Mucosa of gallbladder (tissue), 1 donor: ENCODE data around the gene OSBPL3. TPM values are rescaled to one million over a fixed set of nuclear protein-coding genes. Genes with fewer than 3 reads are reported as not detected.

Source experiments
- DNase-seq: peaks from one replicate; pipeline ENCODE4 v3.0.0-alpha.2; 2020; ENCODE audit warnings: low spot score
- total RNA-seq: library from RNA; stranded (reverse); gene quantifications from one replicate; pipeline ENCODE4 v1.2.1, GENCODE V29; 2021
- donor health status: DM: no; HTN: no; CAD: no.

The OSBPL3 gene
- total RNA-seq, 1 donor from 2014 or later, result 20.5 TPM

DNA sequence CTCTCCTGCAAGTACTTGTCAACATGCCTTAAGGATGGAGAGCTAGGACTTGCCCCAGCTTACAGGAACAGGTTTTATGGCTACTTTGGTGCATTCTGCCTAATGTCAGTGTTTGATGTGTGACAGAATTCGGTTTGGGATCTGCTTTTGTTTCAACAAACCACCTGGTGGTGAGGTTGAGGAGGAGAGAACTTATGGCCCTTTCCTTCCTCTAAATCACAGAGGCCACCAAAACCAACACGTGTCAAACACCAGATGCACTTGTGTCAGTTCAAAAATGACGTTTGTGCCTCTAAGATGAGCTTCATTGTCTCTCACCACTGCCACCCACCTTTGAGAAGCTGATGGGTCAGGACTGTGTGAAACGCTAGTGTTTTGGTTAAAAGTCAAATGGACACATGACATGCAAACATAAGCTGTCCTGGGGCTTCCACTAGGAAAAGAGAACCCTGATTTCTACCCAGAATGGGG, 83.9 kb downstream of the OSBPL3 start:
- DNase-seq, result no peak

DNA sequence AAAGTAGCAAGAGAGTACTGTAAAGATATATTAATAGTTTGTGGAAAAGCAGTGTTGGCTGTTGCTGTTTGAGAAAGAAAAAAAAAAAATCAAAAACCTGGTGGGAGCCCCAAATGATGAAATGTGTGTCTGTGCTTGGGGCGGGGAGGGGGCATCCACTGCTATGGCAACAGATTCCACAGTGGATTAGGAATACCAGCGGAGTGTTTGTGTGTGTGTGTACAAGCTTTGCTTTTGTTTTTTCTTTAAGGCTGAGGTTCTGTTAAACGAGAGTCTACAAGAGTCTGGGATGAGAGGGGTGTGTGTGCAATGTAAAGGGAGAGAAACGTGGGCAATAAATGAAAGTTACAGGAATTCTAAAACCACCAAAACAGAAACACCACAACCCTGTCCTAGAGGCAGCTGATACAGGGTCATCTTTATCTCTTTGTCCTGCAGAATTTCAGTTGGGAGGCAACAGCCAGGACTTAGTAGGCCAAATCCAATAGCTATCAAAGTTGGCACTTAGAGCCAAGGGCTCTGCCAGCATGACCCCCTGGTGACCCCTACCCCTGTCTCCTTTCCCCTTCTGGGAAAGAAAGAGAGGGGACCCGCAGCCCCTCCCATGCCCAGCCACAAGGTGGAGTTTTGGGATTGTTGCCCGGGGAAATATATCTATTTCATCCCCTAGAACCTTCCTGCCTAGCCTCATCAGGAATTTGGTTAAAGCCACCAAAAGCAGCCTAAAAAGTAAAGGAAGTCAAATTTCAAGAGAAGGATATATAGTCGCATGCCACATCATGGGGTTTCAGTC, 85.4 kb downstream of the OSBPL3 start:
- no peak for DNase-seq

DNA sequence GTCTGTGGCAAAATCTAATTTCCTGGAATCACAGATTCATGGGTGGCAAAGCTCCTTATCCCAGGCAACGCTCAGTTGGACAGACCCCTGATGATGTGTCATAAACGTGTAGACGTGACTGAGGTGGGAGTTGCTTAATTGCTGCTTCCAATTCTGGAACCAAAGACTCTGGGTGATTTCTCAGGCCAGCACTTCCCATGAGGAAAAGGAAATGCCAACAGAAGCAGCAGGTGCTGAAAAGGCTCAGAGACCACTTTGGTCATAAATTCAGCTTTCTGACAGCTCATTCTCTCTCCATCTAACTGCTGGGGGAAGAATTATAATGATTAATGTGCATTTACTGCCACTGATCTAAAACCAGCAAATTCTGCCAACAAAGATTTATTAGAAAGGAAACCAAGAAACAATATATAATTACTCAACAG, 88.7 kb downstream of the OSBPL3 start:
- DNase-seq, result no peak

DNA sequence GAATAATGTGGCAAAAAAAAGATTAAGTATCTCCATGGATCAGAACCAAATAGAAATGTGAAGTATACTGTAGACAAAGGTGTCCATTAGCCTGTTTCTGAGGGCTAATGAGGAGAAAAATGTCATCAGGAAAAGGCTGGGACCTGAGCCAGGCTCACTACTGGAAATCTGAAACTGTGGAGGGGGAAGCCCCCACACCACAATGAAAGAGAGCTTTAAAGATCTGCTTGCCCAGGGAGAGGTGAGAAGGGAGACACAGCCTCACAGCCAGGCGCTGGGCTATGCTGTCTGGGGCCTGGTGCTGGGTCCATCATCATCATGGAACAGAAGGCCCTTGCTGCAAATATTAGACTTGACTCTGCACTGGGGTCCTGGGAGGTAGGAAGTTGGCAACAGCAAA, 90.4 kb downstream of the OSBPL3 start:
- no peak for DNase-seq

DNA sequence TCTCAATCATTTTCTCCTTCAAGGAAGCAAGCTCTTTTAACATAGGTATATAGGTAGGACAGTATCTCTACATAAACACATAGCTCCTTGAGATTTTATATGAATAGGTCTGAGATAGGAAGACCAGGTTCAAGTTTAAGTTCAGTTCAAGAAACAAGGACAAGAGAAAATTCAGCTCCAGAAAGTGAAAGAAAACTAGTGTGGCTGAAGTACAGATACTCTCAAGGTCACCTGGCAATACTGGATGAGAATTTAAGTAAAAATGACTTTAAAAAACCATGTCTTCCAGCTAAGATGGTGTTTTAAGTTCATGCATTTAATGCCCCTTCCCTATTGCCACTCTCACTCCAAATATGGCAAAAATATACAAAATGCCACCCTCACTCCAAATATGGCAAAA, 91.3 kb downstream of the OSBPL3 start:
- DNase-seq, result no peak

DNA sequence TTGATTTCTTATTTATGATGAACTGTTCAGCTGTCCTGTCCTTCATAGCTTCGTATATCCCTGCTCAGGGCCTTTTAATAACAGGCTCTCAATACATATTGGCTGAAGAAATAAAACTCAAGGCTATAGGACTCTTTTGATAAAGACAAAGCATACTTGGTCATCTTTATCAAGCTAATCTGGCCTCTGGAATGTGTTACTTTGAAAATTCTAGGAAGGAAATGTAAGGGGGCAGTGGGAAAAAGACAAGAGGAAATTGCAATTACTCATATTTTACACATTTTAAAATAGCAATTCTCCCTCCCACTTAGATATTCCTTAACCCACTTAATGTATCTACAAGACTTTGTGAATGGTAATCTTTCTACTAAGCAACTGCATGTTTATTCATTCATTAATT, 94.3 kb downstream of the OSBPL3 start:
- no peak for DNase-seq

DNA sequence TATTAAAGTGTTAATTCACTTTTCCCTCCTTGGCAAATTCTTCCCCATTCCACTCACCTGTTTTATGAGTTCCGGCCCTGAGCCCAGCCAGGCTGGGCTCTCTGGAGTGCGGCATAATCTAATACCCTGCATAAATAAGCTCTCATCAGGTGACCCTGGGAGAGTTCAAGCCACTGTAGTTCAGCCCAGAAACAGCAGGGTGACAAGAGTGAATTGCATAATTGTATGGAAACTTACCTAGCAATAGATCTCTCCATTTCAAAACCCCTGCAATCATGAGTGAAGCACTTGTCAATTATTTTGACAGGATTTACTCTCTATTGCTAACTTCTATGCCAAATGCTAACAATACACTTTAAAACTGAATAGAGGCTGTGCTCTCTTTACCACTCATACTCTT, 94.7 kb downstream of the OSBPL3 start:
- no peak for DNase-seq

DNA sequence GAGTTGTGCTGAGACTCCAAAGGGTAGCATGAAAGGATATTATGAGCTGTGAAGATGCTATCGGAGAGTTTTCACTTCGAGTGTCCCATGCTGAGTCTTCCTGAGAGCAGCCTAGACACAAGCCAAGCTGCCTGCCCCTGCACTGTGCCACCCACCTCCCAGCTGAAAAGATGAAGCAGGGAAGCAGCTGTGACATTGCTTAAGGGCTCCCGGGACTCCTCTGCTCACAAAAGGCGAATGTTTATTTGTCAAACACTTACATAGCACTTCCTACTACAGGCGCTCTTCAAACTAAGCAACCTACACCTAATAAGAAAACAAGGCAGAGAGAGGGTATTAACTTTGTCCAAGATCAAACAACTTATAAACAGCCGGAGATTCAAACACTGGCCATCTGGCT, 95.6 kb downstream of the OSBPL3 start:
- DNase-seq, result no peak

DNA sequence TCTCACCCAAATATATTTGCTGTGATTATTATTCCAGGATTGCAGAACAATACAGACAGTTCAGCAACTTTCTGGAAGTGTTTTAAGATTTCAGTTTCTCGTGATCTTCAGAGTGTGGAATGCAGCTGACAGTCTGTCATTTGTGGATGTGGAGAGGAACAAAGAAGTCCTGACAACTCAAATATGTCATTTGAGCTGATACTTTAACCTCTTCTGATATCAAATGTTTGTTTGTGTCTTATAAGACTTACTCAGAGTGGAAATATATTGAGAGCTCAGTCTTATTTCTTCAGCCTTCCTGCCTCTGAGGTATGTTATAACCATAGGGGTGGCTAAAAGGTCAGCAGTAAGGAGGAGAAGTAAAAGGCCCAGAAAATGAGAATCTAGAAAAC, 96.4 kb downstream of the OSBPL3 start:
- DNase-seq, result no peak

DNA sequence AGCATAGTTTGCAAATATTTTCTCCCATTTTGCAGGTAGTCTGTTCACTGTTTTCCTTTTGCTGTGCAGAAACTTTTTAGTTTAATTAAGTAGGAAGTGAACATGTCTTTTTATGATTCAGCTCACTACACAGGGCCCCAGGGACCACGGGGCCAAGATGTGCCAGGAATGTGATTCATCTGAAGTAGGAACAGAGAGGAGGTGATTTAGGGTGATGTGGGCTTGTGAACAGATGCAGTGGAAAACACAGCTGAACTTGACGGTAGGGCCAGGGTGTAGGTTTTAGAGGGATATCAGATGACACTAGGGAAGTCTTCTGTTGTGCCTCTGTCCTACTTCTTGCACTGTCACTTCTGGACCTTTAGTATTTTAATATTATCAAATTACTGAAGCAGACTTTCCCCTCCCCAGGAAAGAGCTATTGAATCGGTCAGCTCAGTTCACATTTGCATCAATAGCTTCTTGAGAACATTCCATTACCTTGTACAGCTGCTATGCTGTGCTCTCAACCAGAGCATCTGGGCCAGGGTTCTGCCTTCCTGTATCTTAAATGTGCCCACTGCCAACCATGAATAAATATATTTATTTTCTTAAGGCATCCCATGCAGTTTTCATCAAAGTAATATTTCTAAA, 96.9 kb downstream of the OSBPL3 start:
- no peak for DNase-seq

DNA sequence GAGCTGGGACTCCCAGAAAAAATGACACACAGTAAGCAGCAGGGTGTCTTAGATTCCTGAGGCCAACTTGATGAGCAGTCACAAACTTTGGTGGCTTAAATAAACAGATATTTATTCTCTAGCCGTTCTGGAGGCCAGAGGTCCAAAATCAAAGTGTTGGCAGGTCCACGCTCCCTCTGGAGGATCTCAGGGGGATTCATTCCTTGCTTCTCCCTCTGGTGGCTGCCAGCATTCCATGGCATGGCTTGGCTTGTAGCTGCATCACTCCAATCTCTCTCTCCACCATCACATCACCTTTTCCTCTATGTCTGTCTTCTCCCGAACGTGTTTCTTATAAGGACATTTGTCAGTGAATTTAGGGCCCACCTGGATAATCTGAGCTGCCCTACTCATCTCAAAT, 98.4 kb downstream of the OSBPL3 start:
- no peak for DNase-seq

DNA sequence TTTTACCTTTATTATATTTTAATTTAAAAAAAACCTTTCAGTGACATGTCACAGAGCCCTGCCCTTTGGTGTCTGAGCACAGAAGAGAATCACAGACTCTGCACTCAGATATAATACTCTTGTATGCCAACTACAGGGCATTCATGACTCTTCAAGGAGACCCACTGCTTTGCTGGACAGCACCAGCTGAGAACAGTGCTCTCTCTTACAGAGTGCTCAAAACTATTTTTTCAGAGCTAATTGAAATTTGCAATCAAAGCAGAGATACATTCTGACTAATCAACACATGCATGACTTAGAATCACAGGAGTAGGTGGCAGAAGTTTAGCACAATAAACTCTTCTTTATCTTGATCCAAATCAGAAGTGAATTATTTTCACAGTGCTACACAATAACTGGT, 99.1 kb downstream of the OSBPL3 start:
- DNase-seq, result no peak

DNA sequence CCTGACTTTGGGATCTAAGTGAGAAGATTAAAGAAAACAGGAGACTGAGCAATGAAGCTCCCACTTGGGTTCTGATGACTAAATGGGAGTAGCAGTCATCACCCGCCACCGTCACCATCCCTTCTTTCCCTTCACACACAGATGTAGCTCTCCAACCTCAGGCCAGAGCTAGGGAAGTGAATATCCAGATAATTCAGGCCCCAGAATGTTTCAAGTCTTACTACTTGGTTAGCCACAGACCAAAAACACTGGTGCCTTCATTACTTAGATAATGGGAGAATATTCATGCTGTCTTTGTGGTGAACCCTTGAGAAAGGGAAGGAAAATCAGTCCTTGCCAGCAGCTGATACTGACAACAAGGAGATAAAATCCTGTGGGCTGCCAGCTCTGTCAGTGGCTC, 100.7 kb downstream of the OSBPL3 start:
- no peak for DNase-seq

DNA sequence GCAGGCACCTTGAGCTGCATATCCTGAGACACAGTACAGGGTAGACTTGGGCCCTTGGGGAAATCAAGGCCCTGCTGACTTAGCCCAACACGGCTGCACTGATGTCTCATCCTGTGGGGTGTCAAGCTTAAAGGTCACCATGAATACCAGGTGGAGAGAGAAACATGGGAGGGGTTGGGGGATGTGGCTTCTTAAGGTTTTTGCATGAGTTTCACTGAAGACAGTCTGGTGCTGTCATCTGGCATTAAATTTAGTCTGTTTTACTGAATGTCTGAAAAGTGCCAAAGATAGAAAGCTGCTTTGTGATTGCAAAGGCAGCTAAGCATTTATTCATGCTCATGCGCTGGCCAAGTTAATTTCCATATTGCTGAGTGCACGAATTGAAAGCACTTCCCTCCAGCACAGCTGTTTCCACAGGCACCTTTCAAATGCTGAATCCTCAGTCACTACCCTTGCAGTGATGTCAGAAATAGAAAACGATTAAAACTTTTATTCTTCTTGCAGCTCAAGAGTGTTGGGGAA, 102.1 kb downstream of the OSBPL3 start:
- peak; percentile 13 for DNase-seq

DNA sequence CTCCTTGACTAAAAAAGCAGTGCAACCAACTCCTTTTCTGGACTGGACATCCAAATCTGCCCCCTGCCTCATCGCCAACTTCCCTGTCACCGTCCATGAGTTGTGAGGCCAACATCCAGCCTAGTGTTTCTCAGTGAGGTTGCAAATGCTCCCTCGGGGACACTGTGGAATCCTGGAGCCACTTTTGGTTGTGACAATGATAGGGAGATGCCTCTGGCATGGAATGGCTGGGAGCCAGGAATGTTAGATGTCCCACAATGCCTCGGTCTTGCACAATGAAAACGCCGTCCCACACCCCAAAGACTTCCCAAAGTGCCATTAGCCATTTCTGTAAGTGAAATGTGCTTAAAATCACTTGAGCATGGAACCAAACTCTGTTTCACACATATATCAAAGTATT, 105.2 kb downstream of the OSBPL3 start:
- no peak for DNase-seq

DNA sequence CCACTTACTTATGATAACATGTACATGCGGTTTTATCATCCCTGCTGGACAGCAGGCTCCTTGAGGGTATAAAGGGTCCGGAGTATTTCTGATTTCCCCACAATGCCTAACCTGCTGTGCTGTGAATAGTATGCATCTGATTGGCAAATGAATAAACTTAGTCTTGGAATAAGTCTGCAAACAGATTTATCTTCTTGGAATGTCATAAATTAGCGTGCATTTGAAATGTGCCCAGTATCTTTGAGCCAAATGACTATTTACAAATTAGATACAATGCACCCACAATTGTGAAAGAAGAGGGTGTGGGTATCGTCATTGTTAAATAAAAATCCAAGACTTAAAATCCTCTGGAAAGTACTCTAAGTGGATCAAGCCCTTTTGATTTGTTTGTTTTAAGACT, 106.0 kb downstream of the OSBPL3 start:
- DNase-seq, result no peak

DNA sequence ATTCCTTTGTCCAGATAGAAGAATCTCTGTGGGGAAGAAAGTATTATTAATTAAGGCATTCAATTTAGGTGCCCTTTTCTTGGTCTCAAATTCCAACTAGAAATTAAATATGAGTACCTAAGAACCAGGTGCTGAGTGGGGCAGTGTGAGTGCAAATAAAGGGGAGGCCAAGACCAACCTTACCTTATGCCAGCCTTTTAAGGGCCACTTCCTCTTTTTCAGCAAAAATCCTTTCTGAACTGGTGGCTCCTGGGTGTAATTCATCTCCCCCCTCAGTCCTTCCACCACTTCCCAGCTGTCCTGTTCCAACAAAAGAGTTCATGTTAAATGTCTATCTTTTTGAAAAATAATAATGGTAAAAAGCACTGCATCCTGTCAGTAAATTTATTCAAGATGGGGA, 108.2 kb downstream of the OSBPL3 start:
- no peak for DNase-seq

DNA sequence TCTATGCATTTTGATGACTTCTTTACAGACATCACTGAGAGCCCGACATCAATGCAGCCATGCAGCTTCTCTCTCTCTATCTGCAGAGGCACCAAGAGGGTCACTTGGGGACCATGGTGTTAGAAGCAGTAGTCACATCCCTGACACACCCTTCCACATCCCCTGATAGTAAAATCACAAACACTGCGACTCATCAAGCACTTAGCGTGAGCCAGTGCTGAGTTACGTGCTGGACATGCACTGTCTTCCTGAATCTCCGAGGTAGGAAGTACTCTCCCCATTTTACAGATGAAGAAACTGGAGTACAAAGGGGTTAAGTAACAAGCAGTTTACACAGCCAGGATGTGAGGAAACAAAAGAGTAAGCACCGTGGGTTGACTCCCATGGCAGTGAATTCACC, 109.2 kb downstream of the OSBPL3 start:
- DNase-seq, result no peak

DNA sequence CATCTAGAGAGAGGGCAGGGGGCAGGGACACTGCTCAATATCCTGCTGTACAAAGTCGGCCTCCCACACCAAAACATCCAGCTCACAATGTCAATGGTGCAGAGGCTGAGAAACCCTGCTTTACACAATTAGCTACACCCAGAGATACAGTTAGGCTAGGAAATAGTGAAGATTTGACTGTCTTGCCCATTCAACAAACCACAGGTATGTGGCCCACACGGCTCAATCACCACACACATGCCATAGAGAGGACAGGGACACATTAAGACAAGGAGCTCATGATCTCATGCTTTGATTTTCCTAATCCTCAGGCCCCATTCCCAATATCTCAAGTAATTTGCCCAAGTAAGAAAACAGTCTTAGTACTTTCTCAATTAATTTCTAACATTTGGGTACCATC, 110.4 kb downstream of the OSBPL3 start:
- no peak for DNase-seq

DNA sequence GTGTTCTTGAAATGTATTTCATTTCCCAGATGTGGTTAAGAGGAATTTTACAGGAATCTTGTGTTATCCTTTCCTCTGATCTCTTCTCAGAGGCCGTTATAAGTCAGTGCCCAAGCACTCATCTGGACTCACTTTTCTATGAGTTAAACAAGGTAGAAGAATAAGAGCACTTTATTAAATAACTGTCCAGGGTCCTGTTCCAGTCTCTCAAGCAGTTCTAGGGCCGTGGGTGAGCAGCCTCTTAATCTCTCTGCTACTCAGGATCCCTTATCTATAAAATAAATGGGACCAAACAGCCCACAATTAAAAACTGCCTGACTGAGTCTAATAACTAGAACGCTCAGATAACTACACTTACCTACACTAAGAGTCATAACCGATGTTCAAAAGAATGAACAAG, 111.2 kb downstream of the OSBPL3 start:
- no peak for DNase-seq

DNA sequence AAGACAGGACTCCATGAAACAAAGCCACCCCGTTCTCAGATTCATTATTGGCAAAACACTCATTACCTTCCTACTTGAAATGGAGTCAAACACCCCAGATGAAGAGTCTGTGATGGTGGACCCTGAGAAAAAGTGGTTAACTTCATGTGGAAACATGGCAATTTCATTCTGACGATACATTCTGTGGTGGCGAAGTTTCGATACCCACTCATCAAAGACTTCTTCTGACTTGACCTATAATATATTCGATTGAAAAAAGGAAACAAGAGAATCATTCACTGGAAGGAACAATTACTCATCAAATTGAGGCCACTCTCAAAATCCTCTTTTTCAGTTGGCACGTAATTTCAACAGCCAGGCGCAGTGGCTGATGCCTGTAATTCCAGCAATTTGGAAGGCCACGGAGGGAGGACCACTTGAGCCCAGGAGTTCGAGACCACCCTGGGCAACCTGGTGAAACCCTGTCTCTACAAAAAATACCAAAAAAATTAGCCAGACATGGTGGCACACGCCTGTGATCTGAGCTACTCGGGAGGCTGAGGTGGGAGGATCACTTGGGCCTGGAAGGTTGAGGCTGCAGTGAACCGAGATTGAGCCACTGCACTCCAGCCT, 113.9 kb downstream of the OSBPL3 start:
- no peak for DNase-seq

DNA sequence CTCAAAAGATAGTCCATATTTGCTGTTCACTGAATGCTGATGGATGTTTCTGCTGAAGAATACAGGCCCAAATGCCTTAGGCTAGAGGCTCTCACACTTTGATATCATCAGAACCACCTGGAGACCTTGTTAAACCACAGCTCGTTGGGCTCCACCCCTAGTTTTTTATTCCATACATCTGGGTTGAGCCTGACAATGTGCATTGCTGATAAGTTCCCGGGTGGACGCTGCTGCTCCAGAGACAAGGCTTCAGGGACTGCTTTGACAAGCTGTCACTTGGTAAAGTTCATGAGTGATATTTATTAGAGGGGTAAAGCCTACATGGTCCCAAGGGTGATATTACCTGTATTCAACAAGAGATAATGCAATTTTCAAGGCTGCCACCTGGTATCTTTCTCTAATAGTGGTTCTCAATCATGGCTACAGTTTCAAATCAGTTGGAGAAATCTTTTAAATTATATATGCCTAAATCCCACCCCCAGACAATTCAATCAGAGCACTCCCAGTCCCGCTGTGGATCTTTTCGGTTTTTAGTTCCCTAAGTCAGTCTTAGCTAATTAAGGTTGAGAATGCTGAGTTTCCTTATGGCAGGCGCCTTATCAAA, 115.7 kb downstream of the OSBPL3 start:
- no peak for DNase-seq

DNA sequence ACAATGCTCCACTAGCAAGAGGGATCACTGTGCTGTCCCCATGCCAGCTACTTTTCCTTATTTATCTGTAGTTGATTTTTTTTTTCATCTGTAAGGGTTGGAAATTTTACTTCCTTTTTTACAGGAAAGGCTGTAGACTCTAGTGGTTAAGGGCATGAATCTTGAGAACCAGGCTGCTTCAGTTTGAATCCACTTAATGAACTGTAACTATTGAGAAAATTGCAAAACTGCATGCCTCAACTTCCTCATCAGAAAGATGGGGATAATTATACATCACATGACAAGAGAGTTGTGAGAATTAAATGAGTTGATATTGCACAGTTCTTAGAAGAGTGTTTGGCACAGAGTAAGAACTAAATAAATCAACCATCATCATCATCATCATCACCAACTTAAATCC, 116.4 kb downstream of the OSBPL3 start:
- no peak for DNase-seq
